Thymus (tissue), 11 donors: ENCODE results near the gene RHD. TPM values are rescaled to one million over a fixed set of nuclear protein-coding genes. Genes with fewer than 3 reads are reported as not detected.
"Not testable (repeated sequence)": the region's sequence is repeated elsewhere in the genome, so short reads cannot be mapped to it uniquely, and the experiment has no call there.

Experiments
- DNase-seq, 9 donors: peaks; one replicate each; pipeline ENCODE4 v3.0.0-alpha.2; 2013; ENCODE audit warnings: low spot score in 9 of 9, low read depth in 6 of 9, missing footprints in 1 of 9
- H3K27ac ChIP-seq, 2 donors: one replicate each; pipeline ENCODE4 v1.5.1; 2013; ENCODE audit warnings: control low read depth in 1 of 2, low read depth in 1 of 2, low read length in 1 of 2, mild to moderate bottlenecking in 1 of 2, moderate library complexity in 1 of 2
- H3K27me3 ChIP-seq, 2 donors: one replicate each; pipeline ENCODE4 v1.5.1; 2013; ENCODE audit warnings: low read length in 1 of 2; ENCODE audit not compliant: control insufficient read depth in 2 of 2, insufficient read depth in 1 of 2
- H3K36me3 ChIP-seq, 2 donors: one replicate each; pipeline ENCODE4 v1.5.1; 2013; ENCODE audit warnings: low read length in 1 of 2, mild to moderate bottlenecking in 1 of 2, moderate library complexity in 1 of 2; ENCODE audit not compliant: control insufficient read depth in 2 of 2, insufficient read depth in 2 of 2
- H3K4me1 ChIP-seq, 2 donors: one replicate each; pipeline ENCODE4 v1.5.1; 2013; ENCODE audit warnings: low read length in 2 of 2; ENCODE audit not compliant: control insufficient read depth in 2 of 2, insufficient read depth in 2 of 2
- H3K4me3 ChIP-seq, 2 donors: one replicate each; pipeline ENCODE4 v1.5.1; 2013; ENCODE audit warnings: low read length in 2 of 2, control low read depth in 1 of 2, mild to moderate bottlenecking in 1 of 2
- H3K9me3 ChIP-seq, 2 donors: one replicate each; pipeline ENCODE4 v1.5.1; 2013; ENCODE audit warnings: low read length in 1 of 2, mild to moderate bottlenecking in 1 of 2; ENCODE audit not compliant: control insufficient read depth in 2 of 2, insufficient read depth in 1 of 2
- WGBS: extraction: QIAGEN DNeasy Blood & Tissue Kit; methylation state at CpG from one replicate; pipeline ENCODE4 v1.1.7; 2013; 5-methylcytosine and 5-hydroxymethylcytosine counted together
- polyA plus RNA-seq: library from polyadenylated mRNA; stranded (reverse); fragments of 200-250 nt; gene quantifications from one replicate; pipeline ENCODE4 v1.2.3, GENCODE V29; 2013
- total RNA-seq: library from RNA; stranded (reverse); fragments of 120-200 nt; gene quantifications from one replicate; pipeline ENCODE4 v1.2.4, GENCODE V29; 2013
- donor health status: healthy.

Gene RHD
- total and polyA plus RNA-seq, 2 donors = 0.09 to 0.61 TPM

DNA sequence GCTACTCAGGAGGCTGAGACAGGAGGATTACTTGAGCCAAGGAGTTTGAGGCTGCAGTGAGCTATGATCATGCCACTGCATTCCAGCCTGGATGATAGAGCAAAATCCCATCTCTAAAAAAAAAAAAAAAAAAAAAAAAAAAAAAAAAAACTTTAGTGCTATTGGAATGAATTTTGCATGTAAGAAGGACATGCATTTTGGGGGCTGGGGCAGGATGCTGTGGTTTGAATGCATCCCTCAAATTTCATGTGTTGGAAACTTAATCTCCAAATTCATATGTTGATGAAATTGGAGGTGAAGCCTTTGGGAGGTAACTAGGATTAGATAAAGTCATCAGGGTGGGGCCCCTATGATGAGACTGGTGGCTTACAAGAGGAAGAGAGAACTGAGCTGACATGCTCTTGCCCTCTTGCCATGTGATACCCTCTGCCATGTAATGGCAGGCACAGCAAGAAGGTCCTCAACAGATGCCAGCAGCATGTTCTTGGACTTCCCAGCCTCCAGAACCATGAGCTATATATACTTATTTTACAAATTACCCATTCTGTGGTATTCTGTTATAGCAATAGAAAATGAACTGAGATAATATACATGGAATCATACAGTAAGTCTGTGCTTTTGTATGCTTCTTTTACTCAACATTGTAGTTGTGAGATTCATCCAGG is 40.6 kb downstream of the RHD start:
- not testable (repeated sequence) for H3K27me3 ChIP-seq, H3K4me3 ChIP-seq, H3K9me3 ChIP-seq, DNase-seq, H3K4me1 ChIP-seq, H3K36me3 ChIP-seq, H3K27ac ChIP-seq

DNA sequence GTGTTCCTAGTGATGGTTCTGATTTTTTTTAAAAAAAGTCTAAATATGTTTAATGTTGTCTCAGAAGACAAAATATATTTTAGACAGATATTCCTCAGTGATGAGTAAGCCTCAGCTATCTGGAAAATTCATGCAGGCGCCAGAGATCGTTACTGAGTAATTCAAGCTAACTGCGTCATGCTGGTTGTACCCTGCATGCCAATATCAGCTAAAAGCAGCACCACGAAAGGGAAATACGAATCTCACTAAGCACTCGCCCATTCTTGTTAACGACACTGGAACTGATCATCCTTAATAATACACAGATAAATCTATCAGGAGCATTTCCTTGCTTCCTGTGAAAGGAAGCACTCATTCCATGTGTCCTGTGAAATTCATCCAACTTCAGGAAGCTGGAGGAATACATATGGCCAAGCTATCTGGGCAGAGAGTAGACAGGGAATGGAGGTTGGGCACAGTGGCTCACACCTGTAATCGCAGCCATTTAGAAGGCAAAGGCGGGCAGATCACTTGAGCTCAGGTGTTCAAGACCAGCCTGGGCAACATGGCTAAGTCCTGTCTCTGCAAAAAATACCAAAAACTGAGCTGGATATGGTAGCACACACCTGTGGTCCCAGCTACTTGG is 48.1 kb downstream of the RHD start:
- not testable (repeated sequence) for H3K4me3 ChIP-seq, H3K4me1 ChIP-seq, H3K27me3 ChIP-seq, H3K36me3 ChIP-seq, H3K9me3 ChIP-seq, H3K27ac ChIP-seq, DNase-seq
- WGBS = 97% methylated on average over 9 of the region's 9 CpGs

DNA sequence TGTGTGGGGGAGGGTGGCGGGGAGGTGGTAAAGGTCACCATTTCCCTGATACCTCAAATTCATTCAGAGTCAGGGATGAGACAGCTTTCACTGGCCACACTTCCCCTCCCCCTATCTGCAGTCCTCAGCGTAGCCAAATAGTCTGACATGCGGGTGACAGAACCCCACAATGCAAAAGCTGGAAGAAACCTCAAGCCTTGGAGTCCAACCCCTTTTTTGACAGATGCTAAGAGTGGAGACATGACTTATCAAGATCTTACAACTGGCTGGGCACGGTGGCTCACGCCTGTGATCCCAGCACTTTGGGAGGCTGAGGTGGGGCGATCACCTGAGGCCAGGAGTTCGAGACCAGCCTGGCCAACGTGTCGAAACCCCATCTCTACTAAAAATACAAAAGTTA is 49.8 kb downstream of the RHD start:
- H3K4me1 ChIP-seq, H3K36me3 ChIP-seq, DNase-seq, H3K27ac ChIP-seq, H3K9me3 ChIP-seq, H3K27me3 ChIP-seq, H3K4me3 ChIP-seq: not testable (repeated sequence)
- WGBS = 96% methylated on average over 8 of the region's 9 CpGs

DNA sequence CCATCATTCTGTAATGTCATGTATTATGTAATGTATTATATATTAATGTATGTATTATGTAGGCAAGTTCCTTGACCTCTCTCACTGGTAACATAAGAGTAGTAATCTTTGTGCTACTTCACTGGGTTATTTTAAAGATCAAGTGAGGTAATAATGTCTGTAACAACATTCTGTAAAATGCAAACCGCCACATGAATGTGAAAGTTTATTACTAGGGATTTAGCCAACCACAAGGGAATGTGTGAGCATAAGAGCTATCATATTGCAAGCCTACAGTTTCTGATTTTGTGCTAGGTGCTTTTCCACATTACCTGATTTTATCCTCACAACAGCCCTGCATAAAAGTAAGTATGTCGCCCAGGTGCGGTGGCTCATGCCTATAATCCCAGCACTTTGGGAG is 52.1 kb downstream of the RHD start:
- H3K36me3 ChIP-seq, H3K4me3 ChIP-seq, DNase-seq, H3K27me3 ChIP-seq, H3K4me1 ChIP-seq, H3K27ac ChIP-seq, H3K9me3 ChIP-seq: not testable (repeated sequence)
- WGBS = 95% methylated on average over 3 of the region's 3 CpGs

DNA sequence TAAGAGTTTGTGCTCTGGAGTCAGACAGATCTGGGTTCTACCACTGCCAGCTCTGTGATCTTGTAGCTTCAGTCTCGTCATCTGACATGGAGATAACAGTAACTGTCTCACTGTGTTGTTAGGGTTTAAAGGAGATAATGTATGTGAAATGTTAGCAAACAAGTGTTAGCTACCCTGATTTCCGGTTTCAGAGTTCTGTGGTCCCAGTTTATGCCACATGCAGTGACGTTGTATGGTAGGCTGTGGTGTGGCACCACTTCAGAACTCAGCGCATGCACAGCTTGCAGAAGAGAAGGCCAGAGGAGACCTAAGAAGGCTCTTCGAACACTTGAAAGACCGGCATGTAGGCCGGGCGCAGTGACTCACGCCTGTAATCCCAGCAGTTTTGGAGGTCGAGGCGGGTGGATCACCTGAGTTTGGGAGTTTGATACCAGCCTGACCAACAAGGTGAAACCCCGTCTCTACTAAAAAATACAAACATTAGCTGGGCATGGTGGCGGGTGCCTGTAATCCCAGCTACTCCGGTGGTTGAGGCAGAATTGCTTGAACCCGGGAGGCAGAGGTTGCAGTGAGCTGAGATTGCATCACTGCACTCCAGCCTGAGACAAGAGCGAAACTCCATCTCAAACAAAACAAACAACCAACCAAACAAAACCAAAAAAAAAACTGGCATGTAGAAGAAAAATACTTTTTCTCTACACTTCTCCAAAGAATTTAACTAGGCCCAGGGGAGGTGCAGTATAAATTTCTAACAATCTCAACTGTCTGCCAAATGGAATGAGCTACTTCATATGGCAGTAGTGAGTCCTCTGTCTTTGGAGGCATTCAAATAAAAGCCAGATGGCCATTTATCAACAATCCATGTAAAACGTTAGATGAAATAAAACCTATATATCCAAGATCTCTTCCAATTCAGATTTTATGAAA is 55.8 kb downstream of the RHD start:
- H3K27ac ChIP-seq, H3K9me3 ChIP-seq, H3K4me3 ChIP-seq, H3K36me3 ChIP-seq, DNase-seq, H3K4me1 ChIP-seq, H3K27me3 ChIP-seq: not testable (repeated sequence)
- WGBS = no CpG with 5 or more reads among the region's 17 CpGs

DNA sequence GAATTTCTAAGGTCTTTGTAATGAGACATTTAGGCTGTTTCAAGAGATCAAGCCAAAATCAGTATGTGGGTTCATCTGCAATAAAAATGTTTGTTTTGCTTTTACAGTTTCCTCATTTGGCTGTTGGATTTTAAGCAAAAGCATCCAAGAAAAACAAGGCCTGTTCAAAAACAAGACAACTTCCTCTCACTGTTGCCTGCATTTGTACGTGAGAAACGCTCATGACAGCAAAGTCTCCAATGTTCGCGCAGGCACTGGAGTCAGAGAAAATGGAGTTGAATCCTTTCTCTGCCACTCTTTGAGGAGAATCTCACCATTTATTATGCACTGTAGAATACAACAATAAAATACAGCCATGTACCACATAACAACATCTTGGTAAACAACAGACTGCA is 56.5 kb downstream of the RHD start:
- WGBS = 95% methylated on average over 4 of the region's 4 CpGs
- H3K9me3 ChIP-seq, H3K4me1 ChIP-seq, H3K4me3 ChIP-seq, H3K27ac ChIP-seq, H3K36me3 ChIP-seq, H3K27me3 ChIP-seq, DNase-seq: not testable (repeated sequence)

DNA sequence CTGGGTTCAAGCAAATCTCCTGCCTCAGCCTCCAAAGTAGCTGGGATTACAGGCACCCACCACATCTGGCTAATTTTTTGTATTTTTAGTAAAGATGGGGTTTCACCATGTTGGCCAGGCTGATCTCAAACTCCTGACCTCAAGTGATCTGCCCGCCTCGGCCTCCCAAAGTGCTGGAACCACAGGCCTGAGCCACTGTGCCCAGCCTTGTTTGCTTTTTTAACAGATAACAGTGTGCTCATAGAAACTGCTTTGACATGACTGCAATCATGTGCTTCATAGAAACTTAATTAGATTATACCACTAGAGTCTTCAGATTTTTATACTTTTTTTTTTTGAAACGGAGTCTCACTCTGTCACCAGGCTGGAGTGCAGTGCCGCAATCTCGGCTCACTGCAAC is 57.0 kb downstream of the RHD start:
- not testable (repeated sequence) for H3K36me3 ChIP-seq, H3K27me3 ChIP-seq, H3K4me3 ChIP-seq, H3K9me3 ChIP-seq, H3K4me1 ChIP-seq, H3K27ac ChIP-seq, DNase-seq
- over 99% methylated on average over 5 of the region's 5 CpGs for WGBS

DNA sequence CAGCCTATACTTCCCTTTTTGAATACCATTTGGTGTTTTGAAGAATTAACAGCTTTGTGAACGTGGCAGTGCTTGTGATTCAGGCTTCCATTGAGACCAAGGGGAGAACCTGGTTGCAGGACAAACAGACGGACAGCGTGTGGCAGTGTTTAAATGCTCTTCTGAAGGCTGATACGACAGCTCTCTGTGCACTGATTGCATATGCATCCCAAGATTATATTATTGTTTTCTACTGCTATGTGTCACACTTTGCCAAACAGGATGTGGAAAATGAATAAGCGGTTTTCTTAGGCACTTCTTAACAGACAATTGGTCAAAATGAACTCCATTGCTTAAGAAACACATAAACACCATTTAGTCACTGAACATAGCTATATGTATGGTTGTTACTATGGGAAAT is 57.6 kb downstream of the RHD start:
- not testable (repeated sequence) for H3K27ac ChIP-seq
- WGBS = 62% methylated on average over 5 of the region's 5 CpGs

DNA sequence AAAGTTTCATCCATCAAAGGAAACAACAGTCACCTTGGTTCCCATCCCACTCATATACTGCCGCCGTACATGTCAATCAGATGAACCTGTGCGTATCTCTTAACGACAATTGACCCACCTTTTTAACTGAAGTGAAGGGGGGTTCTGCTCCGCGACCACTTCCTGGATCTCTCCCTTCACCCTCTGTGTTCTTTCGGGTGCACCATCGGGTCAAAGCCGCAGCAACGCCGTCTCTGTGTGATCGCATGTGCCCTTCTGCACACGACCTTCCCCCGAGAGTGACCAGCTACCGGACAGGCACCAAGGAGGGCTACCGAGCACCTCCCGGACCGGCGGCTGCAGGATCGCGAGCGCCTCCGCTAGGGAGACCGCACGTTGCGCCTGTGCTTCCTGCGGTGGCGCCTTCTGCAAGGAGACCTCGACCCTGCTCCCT is 64.6 kb downstream of the RHD start:
- under 1% methylated on average over 28 of the region's 29 CpGs for WGBS
- not testable (repeated sequence) for H3K4me1 ChIP-seq, H3K36me3 ChIP-seq, H3K9me3 ChIP-seq, H3K27me3 ChIP-seq, H3K27ac ChIP-seq
- peak in 3 of 9 donors; percentile 11 to 50 (median 18) for DNase-seq
- peak overlapping the region; percentile 52 to 58 for H3K4me3 ChIP-seq

More for the DNA sequence above, 57.6 kb downstream of the RHD start:
- H3K27me3 ChIP-seq, H3K4me3 ChIP-seq, H3K4me1 ChIP-seq, H3K9me3 ChIP-seq, DNase-seq, H3K36me3 ChIP-seq: not testable (repeated sequence)
